ENCODE measurements around the gene ACTL8. TPM values are rescaled to one million over a fixed set of nuclear protein-coding genes. Genes with fewer than 3 reads are reported as not detected.

The ACTL8 gene
- total RNA-seq, 2 donors from 2014 or later, result not detected

DNA sequence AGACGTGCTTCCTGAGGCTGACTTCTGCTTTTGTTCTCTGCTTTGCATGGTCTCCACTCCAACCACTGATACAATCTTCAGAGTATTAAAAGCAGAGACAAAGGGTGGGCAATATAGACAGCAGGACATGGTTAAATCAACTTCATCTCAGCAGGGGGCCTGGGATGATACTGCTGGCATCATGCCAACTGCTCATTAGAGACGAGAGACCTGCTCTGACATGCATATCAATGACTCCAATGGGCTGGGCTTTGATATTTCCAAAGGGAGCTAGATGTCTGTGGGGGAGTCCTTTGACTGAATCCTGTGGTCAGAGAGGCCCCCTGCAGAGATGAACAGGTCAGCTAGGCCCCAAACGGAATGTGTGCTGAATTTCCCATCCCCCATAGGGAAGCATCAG lies 106.6 kb downstream of the ACTL8 start:
- intact Hi-C loops (cut with DNase I), result no loop called here
- no peak for DNase-seq (ENCODE audit: low spot score)

DNA sequence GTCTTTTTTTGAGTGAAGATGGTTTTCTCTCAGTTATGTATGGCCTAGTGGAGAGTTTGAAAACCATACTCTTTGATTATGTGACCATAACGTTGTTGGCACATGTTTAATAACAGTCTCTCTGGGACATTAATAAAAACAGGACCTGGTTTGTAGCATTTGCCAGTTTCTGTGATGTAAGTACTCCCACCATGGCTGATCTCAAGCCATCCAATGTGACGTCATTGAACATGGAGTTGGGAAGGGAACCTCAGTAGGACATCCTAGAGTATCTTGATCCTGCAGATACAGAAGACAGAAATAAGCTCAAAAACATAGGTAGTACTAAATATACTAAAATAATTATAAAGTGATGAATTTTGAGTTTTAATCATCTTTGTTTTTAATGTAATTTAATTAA lies 107.0 kb downstream of the ACTL8 start:
- intact Hi-C loops (cut with DNase I), result no loop called here

DNA sequence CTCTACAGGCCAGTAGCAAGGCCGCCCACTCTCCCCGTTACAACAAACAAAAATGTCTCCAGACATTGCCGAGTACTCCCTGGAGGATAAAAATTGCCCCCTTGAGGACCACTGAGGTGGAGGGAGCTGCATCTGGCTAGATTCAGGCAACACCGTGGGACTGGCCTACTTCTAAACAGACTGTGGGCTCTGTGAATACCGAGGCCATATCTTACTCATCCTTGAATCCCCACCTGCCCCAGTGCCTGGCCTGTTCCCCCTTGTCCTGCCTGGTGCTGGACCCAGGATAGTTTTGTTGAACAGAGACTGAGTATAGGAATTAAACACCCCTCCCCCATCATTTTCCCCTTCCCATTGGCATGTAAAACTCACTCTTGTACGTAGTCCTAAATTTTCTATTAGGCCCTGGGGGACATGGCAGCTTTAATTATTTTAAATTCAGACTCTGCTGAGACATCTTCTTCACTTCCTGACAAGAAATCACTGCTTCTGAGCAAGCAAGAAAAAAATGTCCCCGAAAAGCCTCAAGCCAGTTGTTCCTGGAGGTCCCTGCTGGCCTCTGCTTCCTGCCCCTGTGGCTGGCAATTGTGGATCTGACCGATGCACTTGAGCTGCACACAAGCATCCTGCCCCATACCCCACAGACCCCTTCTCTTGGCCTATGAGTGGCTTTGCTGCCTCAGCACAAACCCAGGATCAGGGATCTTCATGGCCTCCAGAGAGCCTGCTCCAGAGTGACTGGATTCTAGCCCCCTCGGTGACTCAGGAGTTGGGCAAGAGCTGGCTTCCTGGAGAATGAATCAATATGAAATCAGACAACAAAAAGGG lies 111.0 kb downstream of the ACTL8 start:
- intact Hi-C loops (cut with DNase I), result no loop called here
- peak; percentile 89 for DNase-seq (ENCODE audit: low spot score)

More for the DNA sequence above, 107.0 kb downstream of the ACTL8 start:
- DNase-seq (ENCODE audit: low spot score), result no peak

DNA sequence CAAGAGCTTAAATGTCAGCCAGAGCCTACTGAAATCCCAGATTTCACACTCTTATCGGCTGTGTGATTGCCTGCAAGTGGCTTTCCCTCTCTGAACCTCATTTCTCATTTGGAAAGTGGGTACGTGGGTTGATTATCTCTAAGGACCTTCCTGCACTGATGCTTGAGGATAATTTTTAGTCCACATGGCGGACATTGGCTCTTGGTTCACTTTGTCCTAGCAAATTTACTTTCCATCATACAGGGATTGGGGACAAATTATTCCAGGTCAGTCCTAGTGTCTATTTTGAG lies 111.6 kb downstream of the ACTL8 start:
- intact Hi-C loops (cut with DNase I), result no loop called here
- DNase-seq (ENCODE audit: low spot score), result no peak

DNA sequence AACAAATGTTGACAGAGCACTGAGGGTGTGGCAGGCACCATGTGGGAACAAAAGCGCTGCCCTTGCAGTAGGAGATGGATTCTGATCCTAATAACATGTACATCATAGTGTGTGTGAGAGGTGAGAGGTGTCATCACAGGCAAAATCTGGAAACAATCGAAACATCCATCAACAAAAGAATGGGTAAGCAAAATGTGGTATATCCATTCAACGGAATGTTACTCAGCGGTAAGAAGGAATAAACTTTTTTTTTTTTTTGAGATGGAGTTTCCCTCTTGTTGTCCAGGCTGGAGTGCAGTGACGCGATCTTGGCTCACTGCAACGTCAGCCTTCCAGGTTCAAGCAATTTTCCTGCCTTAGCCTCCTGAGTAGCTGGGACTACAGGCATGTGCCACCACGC lies 112.3 kb downstream of the ACTL8 start:
- DNase-seq (ENCODE audit: low spot score), result no peak
- intact Hi-C loops (cut with DNase I), result no loop called here

GRCh38 chr1:17869815-17870214 lies 114.7 kb downstream of the ACTL8 start:
- no peak for DNase-seq (ENCODE audit: low spot score)
- intact Hi-C loops (cut with DNase I), result no loop called here

- no peak for DNase-seq (ENCODE audit: low spot score)
- intact Hi-C loops (cut with DNase I), result no loop called here
Observed at GRCh38 chr1:17870679-17871078, 115.5 kb downstream of the ACTL8 start.

DNA sequence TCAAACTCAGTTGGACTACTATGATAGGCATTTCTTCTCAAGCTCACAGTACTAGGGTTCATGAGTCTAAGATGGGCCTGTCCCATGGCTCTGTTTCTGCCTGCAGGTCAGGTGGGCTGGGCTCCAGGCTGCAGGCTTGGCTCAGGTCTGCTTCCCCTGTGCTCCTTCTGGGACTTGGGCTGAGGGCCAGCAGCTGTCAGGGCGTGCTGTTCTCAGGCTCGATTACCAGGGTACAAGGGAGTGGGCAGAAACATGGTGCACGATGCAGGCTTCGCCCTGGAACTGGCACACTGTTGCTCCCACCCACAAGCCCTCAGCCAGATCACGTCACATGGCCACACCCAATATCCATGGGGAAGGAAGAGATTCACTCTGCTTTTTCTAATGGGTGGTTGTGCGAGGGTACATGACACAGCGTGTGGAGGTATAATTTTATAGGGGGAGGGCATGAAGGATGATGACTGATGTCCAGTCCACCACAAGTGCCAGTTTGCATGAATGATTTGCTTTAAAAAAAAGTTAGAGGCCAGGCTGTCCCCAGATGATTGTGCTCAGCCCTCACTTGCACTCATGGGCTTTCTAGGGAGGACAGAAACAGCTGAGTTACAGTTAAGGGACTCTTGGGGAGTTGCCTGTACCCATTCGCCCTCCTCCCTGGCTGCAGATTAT lies 118.0 kb downstream of the ACTL8 start:
- DNase-seq (ENCODE audit: low spot score), result no peak
- intact Hi-C loops (cut with DNase I), result no loop called here

- intact Hi-C loops (cut with DNase I), result no loop called here
- no peak for DNase-seq (ENCODE audit: low spot score)
Observed at GRCh38 chr1:17874231-17874630, 119.1 kb downstream of the ACTL8 start.

DNA sequence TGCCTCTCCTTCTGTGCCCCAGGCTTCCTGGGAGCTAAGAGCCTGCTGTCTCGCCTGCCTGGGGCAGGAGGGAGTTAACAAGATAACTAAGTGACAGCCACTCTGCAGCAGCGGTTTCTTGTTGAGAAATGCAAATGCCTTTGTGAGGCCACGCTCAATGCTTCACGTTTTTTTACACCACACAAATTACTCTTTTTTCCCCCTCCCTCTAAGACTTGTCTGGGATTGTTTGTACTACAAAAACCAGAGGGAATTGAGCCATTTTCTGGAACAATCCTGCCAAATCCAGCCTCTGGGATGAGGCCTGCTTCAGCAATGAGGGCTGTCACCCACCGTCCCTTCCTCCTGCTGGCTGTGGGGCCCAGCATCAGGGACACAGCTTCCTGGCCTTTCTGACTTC lies 119.6 kb downstream of the ACTL8 start:
- DNase-seq (ENCODE audit: low spot score), result no peak
- intact Hi-C loops (cut with DNase I), result no loop called here

DNA sequence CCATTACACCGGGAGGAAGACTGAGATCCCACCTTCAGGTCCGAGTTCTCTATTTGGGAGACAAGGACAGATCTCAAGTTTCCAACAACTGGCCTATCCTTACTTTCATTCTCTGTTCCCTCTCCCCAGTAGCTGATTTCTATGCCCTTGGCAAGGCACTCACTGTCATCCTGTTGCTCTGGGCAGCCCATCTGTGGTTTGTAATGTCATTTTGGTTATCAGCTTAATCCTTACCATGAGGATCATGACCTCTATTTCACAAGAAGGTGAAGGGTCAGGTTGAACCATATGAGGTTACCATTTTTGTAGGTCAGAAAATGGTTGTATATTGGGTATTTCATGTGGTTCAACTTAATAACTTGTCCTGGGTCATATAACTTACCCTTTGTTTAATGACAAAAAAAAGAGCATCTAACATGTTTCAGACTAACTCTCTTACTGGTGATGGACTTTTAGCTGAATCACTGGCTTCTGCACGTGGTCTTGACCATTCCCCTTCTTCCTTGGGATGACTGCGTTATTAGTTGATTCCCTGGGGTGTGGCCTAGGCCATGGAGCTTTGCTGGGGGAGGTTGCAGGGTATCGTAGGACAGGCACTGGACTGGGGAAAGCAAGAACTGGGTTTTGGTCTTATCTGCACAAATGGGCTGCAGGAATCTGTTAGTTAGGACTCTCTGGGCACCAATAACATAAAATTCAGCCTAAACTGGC lies 120.2 kb downstream of the ACTL8 start:
- intact Hi-C loops (cut with DNase I), result no loop called here

DNA sequence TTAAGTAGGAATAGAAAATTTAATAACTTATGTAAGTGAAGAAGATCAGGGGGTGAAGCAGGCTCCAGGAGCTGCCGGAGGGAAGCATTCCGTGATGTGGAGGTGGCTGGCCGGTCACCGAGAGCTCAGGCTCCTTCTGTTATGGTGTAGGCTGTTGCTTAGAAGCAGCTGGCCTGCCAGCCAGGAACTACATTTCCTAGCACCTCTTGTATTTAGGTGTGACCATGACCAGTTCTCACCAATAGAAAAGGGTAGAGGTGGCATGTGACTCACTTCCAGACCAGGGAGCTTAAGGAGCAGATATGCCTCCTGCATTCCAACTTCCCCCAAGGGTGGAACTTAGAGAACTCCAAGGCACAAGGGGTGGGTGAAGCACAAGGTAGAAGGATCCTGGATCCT lies 120.7 kb downstream of the ACTL8 start:
- DNase-seq (ENCODE audit: low spot score), result no peak
- intact Hi-C loops (cut with DNase I), result no loop called here

More for the DNA sequence above, 120.2 kb downstream of the ACTL8 start:
- DNase-seq (ENCODE audit: low spot score), result no peak

Other genes starting within 250 kb of the ACTL8 start
- 100 to 1,000 TPM; 103 to 111 TPM for gene ARHGEF10L, start 215.6 kb upstream of the ACTL8 start, total RNA-seq

Data from posterior vena cava (tissue), 2 donors.